Loucy (cell line): ENCODE measurements around the gene ZNF576.

Source experiments
- H2AFZ ChIP-seq: fragments of 200-600 bp; sonication (generic); 2 replicates; pipeline ENCODE4 v1.6.0; 2016; ENCODE audit warnings: antibody characterized with exemption, mild to moderate bottlenecking, low read length, moderate library complexity
- H3F3A ChIP-seq: fragments of 200-600 bp; 2 replicates; pipeline ENCODE4 v1.6.0; 2016; ENCODE audit warnings: antibody characterized with exemption, low read depth, mild to moderate bottlenecking
- H3K27me3 ChIP-seq: fragments of 200-600 bp; sonication (generic); 2 replicates; pipeline ENCODE4 v1.6.1; 2014; ENCODE audit warnings: low read length, mild to moderate bottlenecking; ENCODE audit not compliant: insufficient read depth, poor library complexity, severe bottlenecking
- H3K36me3 ChIP-seq: fragments of 200-600 bp; sonication (generic); 2 replicates; pipeline ENCODE4 v1.6.1; 2016; ENCODE audit warnings: low read length; ENCODE audit not compliant: insufficient read depth
- H3K4me1 ChIP-seq: fragments of 200-600 bp; sonication (generic); 2 replicates; pipeline ENCODE4 v1.5.1; 2014; ENCODE audit warnings: low read length, mild to moderate bottlenecking; ENCODE audit not compliant: insufficient read depth, poor library complexity, severe bottlenecking
- H3K4me2 ChIP-seq: fragments of 200-600 bp; sonication (generic); 2 replicates; pipeline ENCODE4 v1.6.0; 2014; ENCODE audit warnings: antibody characterized with exemption, low read length, low read depth, mild to moderate bottlenecking; ENCODE audit not compliant: poor library complexity, severe bottlenecking
- H3K4me3 ChIP-seq: fragments of 200-600 bp; sonication (generic); 2 replicates; pipeline ENCODE4 v1.5.1; 2014; ENCODE audit warnings: low read length, mild to moderate bottlenecking, mixed read lengths; ENCODE audit not compliant: poor library complexity, severe bottlenecking
- H3K79me2 ChIP-seq: fragments of 200-600 bp; sonication (generic); 2 replicates; pipeline ENCODE4 v1.6.1; 2014; ENCODE audit warnings: low read length; ENCODE audit not compliant: insufficient read depth
- H3K9ac ChIP-seq: fragments of 200-600 bp; sonication (generic); 2 replicates; pipeline ENCODE4 v1.6.0; 2014; ENCODE audit warnings: mild to moderate bottlenecking, low read depth, low read length, moderate library complexity; ENCODE audit not compliant: poor library complexity, severe bottlenecking
- H3K9me2 ChIP-seq: fragments of 200-600 bp; sonication (generic); replicated peaks from 2 replicates; pipeline ENCODE4 v1.6.1; 2016; ENCODE audit warnings: low read depth, low read length, mixed read lengths
- H3K9me3 ChIP-seq: fragments of 200-600 bp; sonication (generic); 2 replicates; pipeline ENCODE4 v1.6.1; 2014; ENCODE audit warnings: mild to moderate bottlenecking, antibody characterized with exemption, low read length, low read depth; ENCODE audit not compliant: insufficient read depth
- H4K20me1 ChIP-seq: fragments of 200-600 bp; sonication (generic); 2 replicates; pipeline ENCODE4 v1.6.0; 2014; ENCODE audit warnings: antibody characterized with exemption, low read length, mild to moderate bottlenecking; ENCODE audit not compliant: insufficient read depth, poor library complexity, severe bottlenecking
- CTCF ChIP-seq: fragments of 200-600 bp; sonication (generic); conservative IDR thresholded peaks from 2 replicates; pipeline ENCODE4 v1.5.1; 2014; ENCODE audit warnings: mild to moderate bottlenecking, antibody characterized with exemption, low read length
- EZH2phosphoT487 ChIP-seq: fragments of 200-600 bp; IDR thresholded peaks from 2 replicates; pipeline ENCODE4 v1.6.1; 2018; ENCODE audit warnings: antibody characterized with exemption, mild to moderate bottlenecking, moderate library complexity, borderline replicate concordance

ZNF576 gene

GRCh38 chr19:43619262-43620060 is 23.1 kb downstream of the ZNF576 start, which contains the start of gene ZNF428:
ZNF428 (minus strand) TSS chr19:43619629; CDS start chr19:43614304, 5,325 bp downstream.
- Histone ChIP-seq H2AFZ (peak within 1 kb of the TSS; percentile 95), H3K4me1 (peaks cover 35% of the 10 kb centered on the region), H3K79me2 (peaks cover 60% of the 10 kb centered on the region), H3K4me3 (peak within 1 kb of the TSS; percentile 83), H3K9me3 (no peaks in the 10 kb centered on the region), H3K4me2 (peak within 1 kb of the TSS; percentile 97), H3K9me2 (no peaks in the 10 kb centered on the region), H3K36me3 (no peaks in the 10 kb centered on the region), H3K27me3 (no peaks in the 10 kb centered on the region), H4K20me1 (peaks cover 36% of the 10 kb centered on the region), H3K9ac (peak within 1 kb of the TSS; percentile 95), H3F3A (no peaks in the 10 kb centered on the region; the same call in 1 of the 2 replicates)
- TF ChIP-seq EZH2phosphoT487 (no peak), CTCF (no peak)

GRCh38 chr19:43620061-43621001 is 23.9 kb downstream of the ZNF576 start:
- no peak for TF ChIP-seq CTCF
- no peak for TF ChIP-seq EZH2phosphoT487
- Histone ChIP-seq H3K9ac (peak overlapping the region; percentile 95), H3K4me3 (peak overlapping the region; percentile 83), H3K36me3 (no peaks in the 10 kb centered on the region), H3K4me1 (peaks cover 32% of the 10 kb centered on the region), H3K9me3 (no peaks in the 10 kb centered on the region), H3K4me2 (peak overlapping the region; percentile 97), H3K9me2 (no peaks in the 10 kb centered on the region), H3K27me3 (no peaks in the 10 kb centered on the region), H2AFZ (peak overlapping the region; percentile 95), H4K20me1 (peaks cover 30% of the 10 kb centered on the region), H3K79me2 (peaks cover 51% of the 10 kb centered on the region), H3F3A (no peaks in the 10 kb centered on the region; the same call in 1 of the 2 replicates)

- no peaks in the 10 kb centered on the region for H3K27me3 ChIP-seq
- H3K4me2 ChIP-seq = no peak overlapping the region
- no peaks in the 10 kb centered on the region for H3K9me2 ChIP-seq
- peaks cover 14% of the 10 kb centered on the region for H4K20me1 ChIP-seq
- H3K36me3 ChIP-seq = no peaks in the 10 kb centered on the region
- no peaks in the 10 kb centered on the region; the same call in 1 of the 2 replicates for H3F3A ChIP-seq
- H3K4me3 ChIP-seq = no peak overlapping the region
- no peak overlapping the region for H2AFZ ChIP-seq
- H3K9me3 ChIP-seq = no peaks in the 10 kb centered on the region
- H3K4me1 ChIP-seq = peaks cover 24% of the 10 kb centered on the region
- no peak overlapping the region for H3K9ac ChIP-seq
- TF ChIP-seq EZH2phosphoT487 (no peak), CTCF (no peak)
- H3K79me2 ChIP-seq = peaks cover 34% of the 10 kb centered on the region
Observed at GRCh38 chr19:43622070-43622469, 25.7 kb downstream of the ZNF576 start.
